ENCODE measurements around the gene PTPN7. TPM values are rescaled to one million over a fixed set of nuclear protein-coding genes. Genes with fewer than 3 reads are reported as not detected.

The PTPN7 gene
- polyA plus RNA-seq, 1 of the 3 experiments (the other 2 are of a cell fraction) = not detected

GRCh38 chr1:202107801-202108731 lies 52.3 kb downstream of the PTPN7 start:
- 77% methylated on average over 10 of the region's 13 CpGs for WGBS (ENCODE audit: low lambda C conversion rate)
- TF ChIP-seq GATA2 (CRISPR knock-in tag; IDR thresholded peaks at IDR 0.05) = no peak
- TF ChIP-seq MAX (IDR thresholded peaks at IDR 0.05; ENCODE audit: low read depth) = no peak
- TF ChIP-seq ZBTB33 (IDR thresholded peaks at IDR 0.05; ENCODE audit: borderline replicate concordance, low read depth) = no peak
- no peak for TF ChIP-seq REST (IDR thresholded peaks at IDR 0.05; ENCODE audit: low read depth, low read length)
- Histone ChIP-seq H3K36me3 (replicated peaks in 1 of 2; ENCODE audit: control insufficient read depth in 1 of 2, insufficient read depth in 2 of 2, low read length in 1 of 2) (no peaks in the 10 kb centered on the region), H3K4me3 (ENCODE audit: low read depth in 2 of 2, low read length in 1 of 2) (no peak overlapping the region), H3F3A (replicated peaks; ENCODE audit: insufficient read depth) (no peaks in the 10 kb centered on the region), H3K27ac (ENCODE audit: low read depth in 2 of 2, low read length in 1 of 2) (no peak overlapping the region), H3K27me3 (ENCODE audit: insufficient read depth) (no peaks in the 10 kb centered on the region), H3K9ac (no peak overlapping the region), H4K20me1 (ENCODE audit: insufficient read depth) (no peaks in the 10 kb centered on the region), H3K4me2 (no peak overlapping the region), H3K4me1 (ENCODE audit: control insufficient read depth in 1 of 2, insufficient read depth in 2 of 2, low read depth in 1 of 2, low read length in 1 of 2) (peaks cover 2 to 14% of the 10 kb centered on the region in 2 experiments; a peak in 2 of 4 replicates), H3K9me3 (no peaks in the 10 kb centered on the region), H3K79me2 (ENCODE audit: insufficient read depth) (no peaks in the 10 kb centered on the region), H2AFZ (ENCODE audit: low read depth) (no peak overlapping the region), H3K9me2 (no peaks in the 10 kb centered on the region)
- no peak for DNase-seq
- POLR2A ChIA-PET = no interaction called here
- CTCF ChIA-PET = interaction anchor here (0.6 to 5.7 kb wide), 6 partner anchors 12 to 108 kb away, joined by 3 to 52 read pairs (median 4); partner anchors contain the start of gene GPR37L1

- H3K4me2 ChIP-seq = no peak overlapping the region
- CTCF ChIA-PET = interaction anchor here (1.0 to 5.7 kb wide), 6 partner anchors 13 to 108 kb away, joined by 3 to 52 read pairs (median 7); partner anchors contain the start of genes ELF3 and GPR37L1
- TF ChIP-seq GATA2 (CRISPR knock-in tag; IDR thresholded peaks at IDR 0.05) (no peak), TEAD4 (IDR thresholded peaks at IDR 0.05; ENCODE audit: borderline replicate concordance, insufficient read depth) (no peak), ELF1 (IDR thresholded peaks at IDR 0.05) (no peak), FOXM1 (IDR thresholded peaks at IDR 0.05; ENCODE audit: low read depth) (no peak), CTCF (IDR thresholded peaks at IDR 0.05) (no peak), EP300 (IDR thresholded peaks at IDR 0.05; ENCODE audit: borderline replicate concordance in 1 of 2, low read depth in 1 of 2, low read length in 1 of 2) (no peak), RFX5 (IDR thresholded peaks at IDR 0.05; ENCODE audit: low read length) (no peak), SIN3A (IDR thresholded peaks at IDR 0.05; ENCODE audit: borderline replicate concordance, low read depth, low read length) (no peak), MEF2A (IDR thresholded peaks at IDR 0.05; ENCODE audit: borderline replicate concordance, low read depth) (no peak), REST (IDR thresholded peaks at IDR 0.05; ENCODE audit: low read depth, low read length) (no peak)
Observed at GRCh38 chr1:202107321-202107761, 53.1 kb downstream of the PTPN7 start.

More at GRCh38 chr1:202107321-202107761, 53.1 kb downstream of the PTPN7 start:
- no peak for DNase-seq
- H3K36me3 ChIP-seq (replicated peaks in 1 of 2; ENCODE audit: control insufficient read depth in 1 of 2, insufficient read depth in 2 of 2, low read length in 1 of 2) = no peaks in the 10 kb centered on the region
- H4K20me1 ChIP-seq (ENCODE audit: insufficient read depth) = no peaks in the 10 kb centered on the region
- H3K27ac ChIP-seq (ENCODE audit: low read depth in 2 of 2, low read length in 1 of 2) = no peak overlapping the region
- no peak overlapping the region for H3K4me3 ChIP-seq (ENCODE audit: low read depth in 2 of 2, low read length in 1 of 2)
- H3K27me3 ChIP-seq (ENCODE audit: insufficient read depth) = no peaks in the 10 kb centered on the region
- peaks cover 0 to 10% of the 10 kb centered on the region in 2 experiments; a peak in 1 of 4 replicates for H3K4me1 ChIP-seq (ENCODE audit: control insufficient read depth in 1 of 2, insufficient read depth in 2 of 2, low read depth in 1 of 2, low read length in 1 of 2)
- no peaks in the 10 kb centered on the region for H3K9me2 ChIP-seq
- no peaks in the 10 kb centered on the region for H3K9me3 ChIP-seq
- H2AFZ ChIP-seq (ENCODE audit: low read depth) = no peak overlapping the region
- no peaks in the 10 kb centered on the region for H3K79me2 ChIP-seq (ENCODE audit: insufficient read depth)
- H3K9ac ChIP-seq = no peak overlapping the region
- POLR2A ChIA-PET = no interaction called here
- no peaks in the 10 kb centered on the region for H3F3A ChIP-seq (replicated peaks; ENCODE audit: insufficient read depth)
- no CpG with 5 or more reads among the region's 5 CpGs for WGBS (ENCODE audit: low lambda C conversion rate)
